Keratinocyte (primary cell): ENCODE data around the gene KAT7. TPM values are rescaled to one million over a fixed set of nuclear protein-coding genes. Genes with fewer than 3 reads are reported as not detected.
A peak's percentile ranks its signal among the peaks of the same experiment; 100 is the strongest.

ENCODE experiments used
- DNase-seq: peaks from one replicate; pipeline ENCODE4 v3.0.0-alpha.2; 2011; ENCODE audit warnings: low read depth, missing footprints, low spot score
- FAIRE-seq: peaks from 2 replicates; lab custom pipeline; 2011; peaks lifted over from hg19 to GRCh38; lab: Jason Lieb, UNC
- H2AFZ ChIP-seq: 2 replicates; pipeline ENCODE4 v1.6.0; 2012; ENCODE audit warnings: low read length, control low read depth, inconsistent platforms; ENCODE audit not compliant: control insufficient read depth
- H3K27ac ChIP-seq: 2 replicates; pipeline ENCODE4 v1.5.1; 2011; ENCODE audit warnings: low read length; ENCODE audit not compliant: control insufficient read depth, insufficient read depth
- H3K27me3 ChIP-seq: 3 replicates; pipeline ENCODE4 v1.6.0; 2011; ENCODE audit warnings: low read length; ENCODE audit not compliant: control insufficient read depth, insufficient read depth; ENCODE audit errors: extremely low read depth
- H3K36me3 ChIP-seq, 2 experiments: 2 replicates in 1 of 2; 3 replicates in 1 of 2; pipeline ENCODE4 v1.5.1; 2011; ENCODE audit warnings: low read length in 2 of 2, mild to moderate bottlenecking in 1 of 2; ENCODE audit not compliant: control insufficient read depth in 2 of 2, insufficient read depth in 2 of 2; ENCODE audit errors: extremely low read depth in 1 of 2
- H3K4me1 ChIP-seq: 3 replicates; pipeline ENCODE4 v1.5.1; 2011; ENCODE audit warnings: low read length; ENCODE audit not compliant: control insufficient read depth, insufficient read depth; ENCODE audit errors: extremely low read depth
- H3K4me2 ChIP-seq: 3 replicates; pipeline ENCODE4 v1.6.0; 2011; ENCODE audit warnings: low read depth, low read length; ENCODE audit not compliant: control insufficient read depth, insufficient read depth; ENCODE audit errors: extremely low read depth
- H3K4me3 ChIP-seq, 3 experiments: fragments of 200-600 bp in 1 of 3; sonication (generic) in 1 of 3; 2 replicates in 2 of 3; 3 replicates in 1 of 3; pipeline ENCODE4 v1.5.1; 2011 to 2016; ENCODE audit warnings: low read length in 3 of 3, mild to moderate bottlenecking in 3 of 3, control low read depth in 2 of 3, inconsistent platforms in 1 of 3, low read depth in 1 of 3, mixed read lengths in 1 of 3, mixed run types in 1 of 3, moderate library complexity in 1 of 3; ENCODE audit not compliant: control insufficient read depth in 2 of 3, insufficient read depth in 2 of 3; ENCODE audit errors: extremely low read depth in 1 of 3
- H3K79me2 ChIP-seq: 2 replicates; pipeline ENCODE4 v1.6.0; 2012; ENCODE audit warnings: low read length; ENCODE audit not compliant: control insufficient read depth, insufficient read depth
- H3K9ac ChIP-seq: 3 replicates; pipeline ENCODE4 v1.6.0; 2011; ENCODE audit warnings: low read length; ENCODE audit not compliant: control insufficient read depth, insufficient read depth; ENCODE audit errors: extremely low read depth
- H3K9me1 ChIP-seq: 3 replicates; pipeline ENCODE4 v1.6.0; 2011; ENCODE audit warnings: low read length; ENCODE audit not compliant: control insufficient read depth, insufficient read depth; ENCODE audit errors: extremely low read depth
- H3K9me3 ChIP-seq: 2 replicates; pipeline ENCODE4 v1.5.1; 2012; ENCODE audit warnings: low read depth, low read length; ENCODE audit not compliant: control insufficient read depth
- H4K20me1 ChIP-seq: 3 replicates; pipeline ENCODE4 v1.6.0; 2011; ENCODE audit warnings: low read length; ENCODE audit not compliant: control insufficient read depth, insufficient read depth; ENCODE audit errors: extremely low read depth
- EZH2 ChIP-seq: IDR thresholded peaks from one replicate; pipeline ENCODE4 v1.6.1; 2012; ENCODE audit warnings: inconsistent platforms, mild to moderate bottlenecking, low read length, moderate library complexity
- dilution Hi-C: fragments of 300-500 bp; cut with MboI; formaldehyde crosslinking; loops from one replicate; pipeline ENCODE4 v1.7.0; 2020; ENCODE audit warnings: low sequenced_read_pairs; ENCODE audit not compliant: extremely low pct_ligation_motif_present
- polyA plus RNA-seq, 5 experiments: library from polyadenylated mRNA; depleted of rRNA in 3 of 5; stranded (reverse) in 3 of 5; stranded (forward) in 1 of 5; unstranded in 1 of 5; fragments of >200 nt; gene quantifications; 1 replicate in 1 of 5; 2 replicates in 3 of 5; 3 replicates in 1 of 5; pipeline versions ENCODE4 v1.2.1 to v1.2.3, GENCODE V29; 2011 to 2012; ENCODE audit warnings: missing spikeins in 2 of 5, low read depth in 1 of 5, low replicate concordance in 1 of 5
- TF ChIP-seq, protein P1 (sequence below), 3 experiments: IDR thresholded peaks in 1 of 3; conservative IDR thresholded peaks in 1 of 3; optimal IDR thresholded peaks in 1 of 3; 2 replicates in 2 of 3; 3 replicates in 1 of 3; pipeline versions ENCODE3 to v1.5.1; 2011; ENCODE audit warnings: low read length in 3 of 3, mild to moderate bottlenecking in 3 of 3, moderate library complexity in 2 of 3, control low read depth in 1 of 3, inconsistent platforms in 1 of 3; ENCODE audit not compliant: insufficient read depth in 2 of 3; ENCODE audit errors: extremely low read depth in 1 of 3

Gene KAT7
- polyA plus RNA-seq, 1 donor (not counting 4 experiments of a cell fraction or from before 2014, with no cell fraction given), result 19.7 TPM

DNA sequence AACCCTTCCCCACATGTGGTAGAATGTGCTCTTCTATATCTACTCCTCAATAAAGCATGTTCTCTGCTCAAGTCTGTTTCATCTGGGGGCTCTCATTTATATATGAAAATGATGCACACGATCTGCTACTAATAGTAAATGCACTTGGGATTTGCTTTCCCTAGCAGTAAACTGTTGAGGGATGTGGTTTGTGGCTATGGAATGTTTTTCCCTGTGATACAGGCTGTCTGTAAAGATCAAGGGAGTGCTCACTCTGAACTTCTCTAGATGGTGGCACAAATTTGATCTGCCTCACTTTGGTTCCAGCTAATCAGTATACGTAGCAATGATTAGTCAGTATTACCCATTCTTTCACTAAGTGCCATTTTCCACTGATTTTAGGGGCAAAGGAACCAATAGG, 40.5 kb downstream of the KAT7 start:
- dilution Hi-C loops, result no loop called here
- H2AFZ ChIP-seq, result no peak overlapping the region
- no peaks in the 10 kb centered on the region for H3K27me3 ChIP-seq
- no peak overlapping the region for H3K4me3 ChIP-seq
- no peak overlapping the region for H3K4me2 ChIP-seq
- no peak overlapping the region for H3K9ac ChIP-seq
- no peaks in the 10 kb centered on the region for H3K9me3 ChIP-seq
- H3K36me3 ChIP-seq, result peaks cover 19 to 31% of the 10 kb centered on the region in 2 experiments
- H3K9me1 ChIP-seq, result no peaks in the 10 kb centered on the region
- TF ChIP-seq, protein P1, sequence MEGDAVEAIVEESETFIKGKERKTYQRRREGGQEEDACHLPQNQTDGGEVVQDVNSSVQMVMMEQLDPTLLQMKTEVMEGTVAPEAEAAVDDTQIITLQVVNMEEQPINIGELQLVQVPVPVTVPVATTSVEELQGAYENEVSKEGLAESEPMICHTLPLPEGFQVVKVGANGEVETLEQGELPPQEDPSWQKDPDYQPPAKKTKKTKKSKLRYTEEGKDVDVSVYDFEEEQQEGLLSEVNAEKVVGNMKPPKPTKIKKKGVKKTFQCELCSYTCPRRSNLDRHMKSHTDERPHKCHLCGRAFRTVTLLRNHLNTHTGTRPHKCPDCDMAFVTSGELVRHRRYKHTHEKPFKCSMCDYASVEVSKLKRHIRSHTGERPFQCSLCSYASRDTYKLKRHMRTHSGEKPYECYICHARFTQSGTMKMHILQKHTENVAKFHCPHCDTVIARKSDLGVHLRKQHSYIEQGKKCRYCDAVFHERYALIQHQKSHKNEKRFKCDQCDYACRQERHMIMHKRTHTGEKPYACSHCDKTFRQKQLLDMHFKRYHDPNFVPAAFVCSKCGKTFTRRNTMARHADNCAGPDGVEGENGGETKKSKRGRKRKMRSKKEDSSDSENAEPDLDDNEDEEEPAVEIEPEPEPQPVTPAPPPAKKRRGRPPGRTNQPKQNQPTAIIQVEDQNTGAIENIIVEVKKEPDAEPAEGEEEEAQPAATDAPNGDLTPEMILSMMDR (optimal IDR thresholded peaks at IDR 0.05 in 1 of 3, IDR thresholded peaks at IDR 0.05 in 1 of 3, conservative IDR thresholded peaks at IDR 0.05 in 1 of 3; ENCODE audit: extremely low read depth in 1 of 3, insufficient read depth in 2 of 3, low read length in 3 of 3), result no peak
- no peak for TF ChIP-seq EZH2
- DNase-seq, result no peak
- H4K20me1 ChIP-seq, result no peaks in the 10 kb centered on the region
- FAIRE-seq, result no peak
- no peaks in the 10 kb centered on the region for H3K79me2 ChIP-seq
- H3K4me1 ChIP-seq, result peaks cover 5% of the 10 kb centered on the region
- no peak overlapping the region for H3K27ac ChIP-seq

DNA sequence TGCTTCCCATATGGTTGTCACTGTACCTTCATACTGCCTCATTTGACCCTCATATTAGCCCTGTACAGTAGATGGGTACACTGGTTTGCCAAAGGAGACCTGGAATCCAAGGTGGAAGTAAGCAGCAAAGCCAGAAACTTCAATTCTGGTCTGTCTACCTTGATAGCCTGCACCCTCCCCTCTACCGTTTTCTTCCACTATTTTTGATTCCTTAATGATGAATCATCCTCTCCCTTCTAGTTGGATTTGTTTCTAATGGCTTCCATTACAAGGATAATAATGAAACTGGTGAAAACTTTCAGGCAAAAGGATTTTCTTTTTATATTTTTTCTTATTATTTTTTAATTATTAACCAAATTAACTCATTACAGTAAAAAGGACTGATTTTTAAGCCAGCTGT, 42.1 kb downstream of the KAT7 start:
- FAIRE-seq, result peak; percentile 9

More for the DNA sequence above, 42.1 kb downstream of the KAT7 start:
- Histone ChIP-seq H3K4me2 (no peak overlapping the region), H2AFZ (no peak overlapping the region), H3K4me1 (peaks cover 5% of the 10 kb centered on the region), H3K27ac (no peak overlapping the region), H3K9ac (no peak overlapping the region), H3K9me3 (no peaks in the 10 kb centered on the region), H4K20me1 (no peaks in the 10 kb centered on the region), H3K79me2 (no peaks in the 10 kb centered on the region), H3K9me1 (no peaks in the 10 kb centered on the region), H3K36me3 (peaks cover 17 to 31% of the 10 kb centered on the region in 2 experiments), H3K4me3 (no peak overlapping the region), H3K27me3 (no peaks in the 10 kb centered on the region)
- dilution Hi-C loops, result no loop called here
- TF ChIP-seq EZH2, result no peak
- no peak for DNase-seq
